HT-29 (cell line): ENCODE data around the gene DOCK9. TPM values are rescaled to one million over a fixed set of nuclear protein-coding genes. Genes with fewer than 3 reads are reported as not detected.
"Not testable (repeated sequence)": the region's sequence is repeated elsewhere in the genome, so short reads cannot be mapped to it uniquely, and the experiment has no call there.

Source experiments
- DNase-seq: peaks from one replicate; pipeline ENCODE4 v3.0.0-alpha.2; 2015; ENCODE audit warnings: low spot score
- total RNA-seq: library from RNA; depleted of rRNA; stranded (reverse); fragments of >200 nt; shearing (Covaris generic); gene quantifications from 2 replicates; pipeline ENCODE4 v1.2.3, GENCODE V29; 2014

DOCK9 gene
- total RNA-seq, 1 experiment from 2014 or later = 51.0 TPM

GRCh38 chr13:98823442-98823841 is 154.4 kb downstream of the DOCK9 start:
- DNase-seq = no peak

- DNase-seq = no peak
These were observed 155.6 kb downstream of the DOCK9 start for GRCh38 chr13:98822225-98822606.

- peak; percentile 39 for DNase-seq
These were observed 156.3 kb downstream of the DOCK9 start for GRCh38 chr13:98821372-98822224.

GRCh38 chr13:98820744-98821371 is 157.0 kb downstream of the DOCK9 start:
- no peak for DNase-seq

- no peak for DNase-seq
These were observed 157.6 kb downstream of the DOCK9 start for GRCh38 chr13:98820300-98820699.

- DNase-seq = no peak
These were observed 158.4 kb downstream of the DOCK9 start for GRCh38 chr13:98819382-98820010.

- no peak for DNase-seq
These were observed 161.5 kb downstream of the DOCK9 start for GRCh38 chr13:98816406-98816805.

GRCh38 chr13:98813993-98814392 is 163.9 kb downstream of the DOCK9 start:
- DNase-seq = peak; percentile 19

- not testable (repeated sequence) for DNase-seq
These were observed 165.6 kb downstream of the DOCK9 start for GRCh38 chr13:98812186-98812790.

- no peak for DNase-seq
These were observed 167.1 kb downstream of the DOCK9 start for GRCh38 chr13:98810746-98811145.

GRCh38 chr13:98809345-98809777 is 168.5 kb downstream of the DOCK9 start:
- DNase-seq = no peak

GRCh38 chr13:98807774-98808173 is 170.1 kb downstream of the DOCK9 start:
- no peak for DNase-seq

GRCh38 chr13:98804336-98804855 is 173.5 kb downstream of the DOCK9 start:
- no peak for DNase-seq

GRCh38 chr13:98803921-98804320 is 173.9 kb downstream of the DOCK9 start:
- no peak for DNase-seq

- DNase-seq = no peak
These were observed 174.7 kb downstream of the DOCK9 start for GRCh38 chr13:98803111-98803561.

- DNase-seq = no peak
These were observed 175.3 kb downstream of the DOCK9 start for GRCh38 chr13:98802559-98802958.

GRCh38 chr13:98801626-98802418 is 176.0 kb downstream of the DOCK9 start:
- no peak for DNase-seq

GRCh38 chr13:98800078-98800477 is 177.8 kb downstream of the DOCK9 start:
- no peak for DNase-seq

- no peak for DNase-seq
These were observed 178.8 kb downstream of the DOCK9 start for GRCh38 chr13:98798849-98799645.

GRCh38 chr13:98797456-98797855 is 180.4 kb downstream of the DOCK9 start:
- no peak for DNase-seq
